NCI-H2171 (cell line): ENCODE results near the gene ANKRD23.

ENCODE experiments used
- DNase-seq: peaks from one replicate; lab custom pipeline; 2025; lab: John Stamatoyannopoulos, UW

Gene ANKRD23

DNA sequence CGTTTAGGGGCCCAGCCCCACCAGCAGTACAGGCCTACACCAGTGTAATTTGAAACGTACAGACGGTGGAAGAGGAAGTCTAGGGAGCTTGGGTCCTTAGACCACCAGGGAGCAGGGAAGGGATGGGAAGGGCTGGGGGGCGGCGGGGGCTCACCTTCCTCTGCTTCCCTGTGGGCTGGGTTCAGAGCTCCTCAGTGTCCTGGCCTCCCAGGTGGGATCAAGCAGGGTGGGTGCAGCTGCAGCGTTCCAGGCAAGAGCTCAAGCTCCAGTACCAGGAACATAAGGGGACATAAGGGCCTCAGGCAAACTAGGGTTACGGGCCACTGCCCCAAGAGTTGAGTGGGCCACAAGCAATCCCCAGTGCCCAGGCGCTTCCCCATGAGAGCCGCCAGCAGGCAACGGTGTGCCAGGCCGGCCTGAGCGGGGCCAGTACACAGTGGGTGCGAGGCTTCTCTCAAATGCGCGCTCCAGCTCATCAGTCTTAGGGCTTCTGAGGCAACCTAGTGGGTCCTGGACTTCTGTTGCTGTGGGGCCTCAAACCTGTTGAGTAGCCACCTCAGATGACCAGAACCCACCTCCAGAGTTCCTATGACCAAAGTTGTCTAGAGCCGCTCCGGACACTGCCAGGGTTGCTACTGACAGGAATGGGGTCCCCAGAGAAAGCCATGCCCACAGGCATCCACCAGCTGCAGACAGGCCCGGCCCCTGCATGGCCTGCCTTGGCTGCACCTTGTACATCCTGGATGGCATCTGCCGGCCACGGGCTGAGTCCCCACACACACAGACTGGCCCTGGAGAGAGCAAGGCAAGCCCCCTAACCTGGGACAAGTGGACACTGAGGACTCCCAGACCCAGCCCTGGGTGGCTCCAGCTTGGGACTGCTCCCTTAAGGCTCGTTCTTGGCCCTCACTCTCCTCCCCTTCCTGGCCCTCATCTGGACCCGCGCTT, 5.2 kb downstream of the ANKRD23 start:
- no peak for DNase-seq

DNA sequence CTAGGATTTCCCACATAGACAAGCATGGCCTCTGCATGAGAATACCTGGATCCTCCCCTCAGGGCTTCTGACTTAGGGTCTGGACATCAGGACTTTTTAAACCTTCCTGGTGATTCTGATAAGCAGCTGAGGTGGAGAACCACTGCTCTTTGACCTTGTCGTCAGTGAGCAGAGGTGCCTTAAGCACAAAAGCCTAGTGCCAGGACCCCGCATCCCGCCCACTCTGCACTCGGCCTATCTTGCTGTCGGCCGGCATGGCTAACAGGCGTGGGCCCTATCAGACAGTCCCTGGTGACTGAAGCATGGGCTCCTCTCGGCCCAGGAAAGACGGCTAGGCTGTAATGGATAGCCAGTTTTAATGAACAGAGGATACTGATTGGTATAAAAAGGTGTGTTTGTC, 6.2 kb downstream of the ANKRD23 start:
- no peak for DNase-seq

DNA sequence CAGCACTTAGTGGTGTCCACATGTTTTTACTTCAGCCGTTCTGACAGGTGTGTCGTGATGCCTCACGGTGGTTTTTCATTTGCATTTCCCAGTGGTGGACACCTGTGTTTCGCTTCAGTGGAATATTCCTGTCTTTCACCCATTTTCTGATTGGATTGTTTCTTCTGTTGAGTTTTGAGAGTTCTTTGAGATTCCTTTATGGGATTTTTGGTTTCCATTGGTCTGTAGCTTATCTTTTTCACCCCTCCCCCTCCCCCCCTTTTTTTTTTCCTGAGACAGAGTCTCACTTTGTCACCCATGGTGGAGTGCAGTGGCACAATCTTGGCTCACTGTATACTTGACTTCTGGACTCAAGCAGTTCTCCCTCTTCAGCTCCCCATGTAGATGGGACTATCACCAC, 8.0 kb downstream of the ANKRD23 start:
- DNase-seq = no peak

DNA sequence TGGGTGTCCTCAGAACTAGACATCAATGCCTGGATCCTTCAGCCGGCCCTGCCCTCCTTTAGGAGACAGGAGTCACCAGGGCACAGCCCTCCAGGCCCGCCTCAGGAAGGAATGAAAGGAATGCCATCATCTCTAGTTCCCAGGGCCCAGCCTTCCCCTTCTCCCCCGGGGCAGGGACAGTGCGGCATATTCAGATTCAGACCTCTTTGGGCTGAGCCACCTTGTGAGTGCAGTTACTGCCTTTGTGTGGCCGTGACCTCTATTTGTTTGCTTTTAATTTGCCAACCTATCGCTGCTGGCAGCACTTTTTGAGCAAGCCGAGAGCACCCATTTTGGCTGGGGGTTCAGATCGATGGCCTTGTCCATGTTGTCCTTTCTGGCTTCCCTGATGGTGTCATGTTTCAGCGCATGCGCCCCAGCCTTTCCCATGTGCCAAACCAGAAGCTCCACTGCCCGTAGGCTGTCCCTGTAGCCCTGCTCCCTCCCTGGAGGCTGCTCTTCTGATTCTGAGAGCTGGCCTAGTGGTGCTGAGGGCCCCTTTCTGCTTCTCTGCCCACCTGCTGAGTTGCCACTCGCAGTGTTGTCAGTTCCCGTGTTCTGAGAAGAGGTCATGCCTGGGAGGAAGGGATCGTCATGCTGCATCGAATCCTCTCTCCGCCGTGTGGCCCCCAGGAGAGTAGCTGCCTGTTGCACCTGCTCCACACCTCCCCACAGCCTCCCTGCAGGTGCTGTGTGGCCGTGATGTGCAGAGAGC, 10.9 kb downstream of the ANKRD23 start:
- DNase-seq = peak; percentile 60

DNA sequence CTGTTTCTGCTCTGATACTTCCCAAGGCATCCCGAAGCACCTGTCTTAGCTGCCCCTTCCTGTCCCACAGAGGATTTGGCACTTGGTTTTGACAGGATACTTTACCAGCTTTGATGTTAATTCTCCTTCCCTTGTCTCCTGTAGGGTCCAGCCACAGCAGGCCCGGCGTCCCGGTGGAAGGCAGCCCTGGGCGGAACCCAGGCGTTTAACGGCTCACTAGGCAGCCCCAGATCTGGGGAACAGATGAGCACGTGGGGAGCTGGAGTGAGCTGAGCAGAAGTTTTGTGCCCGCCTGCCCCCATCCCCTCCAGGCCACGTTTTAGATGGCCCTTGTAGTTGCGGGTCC, 11.4 kb downstream of the ANKRD23 start:
- DNase-seq = no peak

DNA sequence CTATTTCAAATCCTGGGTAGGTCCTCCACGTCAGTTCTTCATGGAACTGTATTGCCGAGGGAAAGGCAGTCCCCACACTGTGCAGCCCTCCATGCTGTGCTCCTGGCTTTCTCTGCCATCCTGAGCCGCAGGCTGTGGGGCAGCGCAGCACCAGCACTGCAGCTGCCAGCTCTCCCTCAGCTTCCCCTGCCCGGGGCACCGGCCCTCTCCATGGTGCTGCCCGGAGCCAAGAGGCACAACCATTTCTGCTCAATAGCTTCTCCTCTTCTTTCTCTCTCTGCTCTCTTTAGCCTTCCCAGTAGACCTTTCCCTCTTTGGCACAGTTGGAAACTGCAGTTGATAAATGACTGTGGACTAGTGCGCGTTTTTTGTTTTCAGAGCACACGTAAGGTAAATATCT, 12.1 kb downstream of the ANKRD23 start:
- DNase-seq = no peak

DNA sequence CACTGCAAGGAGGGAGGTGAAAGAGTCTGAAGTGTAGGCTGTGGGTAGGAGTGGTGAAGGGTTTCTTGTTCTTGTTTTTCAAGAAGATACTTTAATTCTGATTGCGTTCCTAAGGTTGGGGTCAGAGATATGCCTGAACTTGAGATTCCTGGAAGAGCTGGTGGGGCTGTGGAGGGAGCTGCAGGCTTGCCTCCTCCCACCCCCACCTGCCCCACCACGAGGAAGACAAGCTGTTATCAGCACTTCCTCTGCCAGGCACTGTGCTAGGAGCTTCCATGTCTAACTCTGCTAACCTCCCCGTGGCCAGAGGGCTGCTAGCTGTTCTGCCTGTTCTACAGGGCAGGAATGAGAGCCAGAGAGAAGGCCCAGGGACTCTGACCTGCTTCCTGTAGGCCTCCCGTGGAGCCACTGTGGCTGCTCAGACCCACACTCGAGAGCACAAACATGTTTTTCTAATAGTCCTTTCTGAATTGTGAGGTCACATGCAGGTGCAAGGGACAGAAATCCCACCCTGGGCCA, 13.7 kb downstream of the ANKRD23 start:
- no peak for DNase-seq

DNA sequence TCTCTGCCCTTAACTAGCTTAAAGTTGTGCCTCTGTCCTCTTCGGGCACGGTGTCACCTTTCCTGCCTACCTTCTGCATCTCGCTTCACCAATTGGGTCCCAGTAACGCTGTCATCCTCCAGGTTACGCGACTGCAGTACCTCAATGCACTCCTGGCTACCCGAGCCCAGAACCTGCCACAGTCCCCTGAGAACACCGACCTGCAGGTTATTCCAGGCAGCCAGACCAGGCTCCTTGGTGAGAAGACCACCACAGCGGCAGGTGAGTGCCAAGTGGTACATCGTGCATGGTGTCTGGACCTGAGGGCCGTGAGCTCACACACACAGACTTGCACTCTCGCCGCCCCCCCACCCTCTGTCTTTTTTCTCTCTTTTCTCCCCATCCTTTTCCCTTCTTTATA, 14.9 kb downstream of the ANKRD23 start:
- DNase-seq = no peak

DNA sequence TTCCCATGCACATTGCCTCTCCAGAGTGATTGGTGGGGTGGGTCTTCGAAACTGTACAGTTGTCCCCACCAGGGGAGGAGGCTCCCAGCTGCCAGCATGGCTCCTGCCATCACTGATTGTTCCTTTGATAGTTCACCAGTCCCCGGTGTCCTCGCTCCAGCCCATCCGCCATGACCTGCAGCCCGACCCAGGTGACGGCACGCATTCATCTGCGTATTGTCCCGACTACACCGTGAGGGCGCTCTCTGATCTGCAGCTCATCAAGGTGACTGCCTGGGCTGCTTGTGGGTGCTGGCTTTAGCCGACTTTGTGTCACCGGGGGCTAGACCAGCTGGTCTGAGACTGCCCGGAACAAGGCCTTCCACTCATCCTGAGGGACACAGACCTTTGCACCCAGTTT, 15.4 kb downstream of the ANKRD23 start:
- no peak for DNase-seq

DNA sequence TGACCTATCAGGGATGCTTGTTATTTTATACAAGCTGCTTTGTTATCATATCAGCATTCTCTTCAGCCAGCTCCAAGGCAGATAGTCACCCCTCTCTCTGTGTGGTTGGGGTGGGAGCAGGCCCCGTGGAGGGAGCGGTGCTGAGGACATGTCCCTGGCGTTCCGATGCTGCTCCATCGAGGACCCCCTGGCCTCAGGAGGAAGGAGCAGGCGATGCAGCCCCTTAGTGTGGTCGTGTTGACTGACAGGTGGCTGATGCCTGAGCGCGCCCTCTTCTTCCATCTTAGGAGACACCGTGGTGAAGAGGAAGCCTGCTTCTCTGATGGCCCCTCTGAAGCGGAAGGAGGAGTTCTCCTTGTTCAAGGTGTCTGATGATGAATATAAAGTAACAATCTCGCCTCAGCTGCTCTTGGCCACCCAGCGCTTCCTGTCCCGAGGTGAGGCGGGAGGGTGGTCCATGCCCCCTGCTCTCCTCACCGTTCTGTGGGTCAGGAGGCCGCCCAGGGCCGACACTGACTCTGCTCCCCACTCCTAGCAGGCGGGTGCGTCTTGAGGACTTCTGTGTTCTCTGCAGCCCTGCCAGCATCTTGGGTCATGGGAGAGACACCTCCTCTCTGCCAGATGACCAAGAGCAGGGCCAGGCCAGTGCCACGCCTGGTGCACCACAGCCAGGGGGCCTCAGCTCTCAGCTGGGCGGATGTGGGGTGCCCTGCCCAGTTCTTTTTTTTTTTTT, 17.1 kb downstream of the ANKRD23 start:
- no peak for DNase-seq

DNA sequence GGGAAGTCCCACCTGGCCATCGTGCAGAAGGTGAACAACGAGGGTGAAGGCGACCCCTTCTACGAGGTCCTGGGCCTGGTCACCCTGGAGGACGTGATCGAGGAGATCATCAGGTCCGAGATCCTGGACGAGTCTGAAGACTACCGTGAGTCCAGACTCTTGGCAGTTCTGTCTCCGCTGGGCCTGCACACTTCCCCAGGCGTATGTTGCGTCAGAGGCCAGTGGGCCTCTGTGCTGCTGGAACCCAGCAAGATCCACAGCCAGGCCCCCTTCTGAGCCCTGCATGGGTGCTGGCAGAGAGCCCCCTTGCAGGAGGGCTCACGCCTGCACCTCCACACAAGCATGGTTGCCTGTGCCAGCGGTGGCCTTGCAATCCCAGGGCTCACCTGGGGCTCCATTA, 18.8 kb downstream of the ANKRD23 start:
- no peak for DNase-seq

DNA sequence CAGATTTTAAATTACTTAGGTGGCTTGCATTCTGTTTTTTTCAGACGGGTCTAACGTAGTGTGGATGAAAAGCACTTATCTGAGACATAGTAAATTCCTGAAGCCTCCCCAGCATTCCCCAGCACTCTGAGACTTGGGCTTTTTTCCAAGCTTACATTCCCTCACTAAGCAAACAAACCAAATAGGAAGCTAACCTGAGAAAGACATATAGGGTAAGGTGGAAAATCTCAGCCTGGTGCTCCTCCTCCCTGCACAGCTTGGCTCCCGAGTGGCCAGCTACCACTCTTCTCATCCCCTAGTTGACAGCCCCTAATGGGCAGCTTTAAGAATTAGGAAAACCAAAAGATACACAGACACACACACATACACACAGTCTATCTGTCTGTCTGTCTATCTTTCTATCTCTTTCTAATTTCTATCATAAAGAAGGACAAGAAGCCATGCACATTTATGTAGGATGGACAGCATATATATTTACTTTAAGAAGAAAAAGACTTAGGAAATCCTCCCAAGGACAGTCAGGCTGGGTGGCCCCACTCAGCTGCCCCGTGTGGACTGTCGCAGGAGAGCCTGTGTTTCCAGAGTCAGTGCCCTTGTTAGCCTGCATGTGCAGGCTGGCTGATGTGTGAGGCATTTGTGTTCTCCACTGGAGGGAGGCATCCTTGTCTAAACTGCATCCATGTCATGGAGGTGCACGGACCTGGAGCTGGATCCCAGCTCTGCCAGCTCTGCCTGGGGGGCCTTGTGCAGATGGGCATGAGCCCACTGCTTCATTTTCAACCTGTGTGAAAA, 19.5 kb downstream of the ANKRD23 start:
- DNase-seq = no peak

DNA sequence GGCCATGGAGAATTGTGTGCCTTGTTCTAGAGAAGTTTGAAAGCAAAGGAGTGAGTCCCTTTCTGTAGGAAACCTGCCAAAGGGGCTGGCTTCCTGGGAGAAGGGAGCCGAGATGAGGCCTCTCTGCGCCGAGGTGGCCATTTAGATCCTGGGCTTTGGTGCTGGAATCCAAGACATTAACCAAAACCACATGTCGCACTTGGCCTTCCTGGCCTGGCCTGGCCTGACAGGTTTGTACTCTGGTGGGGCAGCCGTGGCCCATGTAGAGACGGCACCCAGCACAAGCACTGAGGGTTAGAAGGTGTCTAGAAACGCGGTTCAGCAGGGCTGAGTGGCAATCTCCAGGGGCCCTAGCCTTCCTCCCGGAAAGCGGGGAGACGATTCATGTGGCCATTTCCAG, 20.6 kb downstream of the ANKRD23 start:
- DNase-seq = no peak

DNA sequence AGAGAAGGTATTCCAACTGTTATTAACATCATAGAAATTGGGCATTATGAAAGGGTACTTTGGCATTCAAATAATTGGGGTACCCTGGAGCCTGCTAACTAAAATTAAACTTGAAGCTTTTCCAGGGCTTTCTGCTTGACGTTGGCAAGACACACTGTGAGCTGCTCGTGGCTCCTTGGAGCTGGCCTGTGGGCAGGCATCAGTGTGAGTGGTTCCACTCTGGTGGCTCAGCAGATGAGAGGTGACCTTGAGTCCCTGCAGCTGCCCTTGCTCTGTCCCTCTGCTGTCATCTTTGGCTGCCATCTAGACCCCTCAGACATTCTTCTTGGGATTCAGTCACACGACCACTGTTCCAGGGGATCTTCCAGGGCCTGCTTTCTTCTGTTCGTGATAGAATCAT, 21.0 kb downstream of the ANKRD23 start:
- DNase-seq = no peak

DNA sequence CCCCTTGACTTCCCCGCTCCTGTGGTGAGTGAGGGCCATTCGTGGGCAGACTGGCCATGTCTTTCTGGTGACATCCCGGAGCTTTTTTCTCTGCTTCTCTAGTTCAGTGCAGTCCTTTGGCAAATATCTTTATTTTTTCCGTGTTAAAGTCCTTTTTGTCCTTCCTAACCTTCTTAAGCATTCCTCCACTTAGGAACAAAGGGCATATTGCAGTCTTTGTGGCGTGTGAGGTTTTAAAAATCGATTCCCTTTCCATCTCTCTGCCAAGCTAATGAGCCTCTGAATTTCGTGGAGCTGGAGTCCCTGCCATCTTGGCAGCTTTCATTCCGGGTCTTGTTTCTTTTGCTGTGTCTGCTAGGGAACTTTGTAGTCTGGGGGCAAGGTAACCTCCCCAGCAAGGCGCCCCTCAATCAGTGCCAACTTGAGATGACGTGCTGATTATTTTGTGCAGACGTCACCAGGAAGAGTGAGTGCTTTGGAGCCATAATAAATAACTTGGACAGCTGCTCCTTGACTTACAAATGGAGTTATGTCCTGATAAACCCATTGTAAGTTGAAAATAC, 22.6 kb downstream of the ANKRD23 start:
- no peak for DNase-seq

DNA sequence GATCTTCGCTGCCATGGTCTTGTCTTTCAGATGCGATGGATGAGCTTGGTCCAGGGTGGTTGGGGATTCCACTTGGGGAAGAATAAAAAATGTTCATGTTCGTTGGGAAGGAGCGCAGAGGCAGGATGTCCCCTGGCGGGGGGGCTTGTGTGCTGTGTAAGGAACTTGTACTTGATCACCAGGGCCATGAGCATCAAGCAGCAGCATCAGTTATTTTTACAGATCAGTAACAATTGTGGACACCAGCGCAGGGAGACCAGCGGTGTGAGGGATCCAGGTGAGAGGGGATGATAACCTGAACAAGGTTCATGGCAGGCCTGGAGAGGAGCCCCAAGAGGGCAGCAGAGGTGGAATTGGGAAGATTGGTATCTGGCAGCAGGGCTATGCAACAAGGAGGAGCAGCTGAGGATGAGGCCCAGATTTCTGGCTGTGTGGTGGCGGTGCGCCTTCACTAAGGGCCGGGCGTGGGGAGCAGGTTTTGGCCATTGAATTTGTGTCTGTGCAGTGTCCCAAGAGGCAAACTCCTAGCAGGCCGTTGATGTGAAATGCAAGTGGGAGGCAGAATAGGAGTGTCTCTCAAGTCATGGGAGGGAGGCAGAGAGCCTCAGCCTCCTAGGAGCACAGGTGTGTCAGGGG, 23.8 kb downstream of the ANKRD23 start:
- DNase-seq = no peak

DNA sequence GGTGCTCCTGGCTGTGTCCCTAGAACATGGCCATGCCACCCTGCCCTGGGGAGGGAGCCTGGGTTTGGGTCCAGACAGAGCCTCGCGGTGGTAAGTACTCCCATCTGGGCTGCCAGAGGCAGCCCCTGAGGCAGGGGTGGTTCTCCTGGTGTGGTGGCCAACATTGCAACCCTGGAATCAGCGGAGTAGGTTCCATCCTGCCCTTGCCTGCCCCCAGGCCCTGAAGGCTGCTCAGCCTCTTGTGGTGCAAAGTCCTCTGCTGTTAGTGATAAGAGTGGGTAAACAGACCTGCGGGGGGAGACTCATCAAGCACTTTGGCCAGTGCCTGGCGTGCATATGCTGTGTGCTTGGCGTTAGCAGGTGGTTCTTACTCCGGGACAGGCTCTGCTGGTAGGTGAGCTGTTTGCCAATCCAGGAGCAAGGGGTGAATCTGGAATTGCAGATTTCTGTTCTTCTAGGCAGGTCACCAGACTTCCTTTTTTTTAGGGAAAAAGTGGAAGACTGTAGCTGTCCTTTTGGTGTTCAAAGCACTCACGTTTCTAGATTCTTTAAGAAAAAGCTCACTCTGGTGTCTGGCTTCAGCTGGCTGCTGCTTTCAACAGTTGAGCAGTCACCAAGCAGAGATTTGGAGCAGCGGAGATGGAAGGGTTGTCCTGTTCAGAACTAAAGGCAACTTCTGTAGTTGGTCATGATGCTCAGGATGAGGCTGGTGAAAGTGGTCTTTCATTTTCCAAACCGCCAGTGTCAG, 24.5 kb downstream of the ANKRD23 start:
- DNase-seq = no peak

DNA sequence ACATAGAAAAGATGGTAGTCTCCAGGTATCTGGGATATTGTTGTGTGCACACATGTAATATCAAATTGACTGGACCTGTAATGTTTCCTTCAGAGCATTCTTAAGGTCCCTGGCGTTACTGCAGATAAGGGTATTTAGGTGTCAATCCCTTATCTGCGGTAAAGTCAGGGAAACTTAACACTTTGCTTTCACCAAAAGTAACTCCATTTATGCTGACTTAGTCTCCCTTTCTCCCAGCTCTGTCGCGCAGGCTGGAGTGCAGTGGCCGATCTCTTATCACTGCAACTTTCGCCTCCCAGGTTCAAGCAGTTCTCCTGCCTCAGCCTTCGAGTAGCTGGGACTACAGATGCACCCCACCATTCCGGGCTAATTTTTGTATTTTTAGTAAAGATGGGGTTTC, 25.9 kb downstream of the ANKRD23 start:
- no peak for DNase-seq

DNA sequence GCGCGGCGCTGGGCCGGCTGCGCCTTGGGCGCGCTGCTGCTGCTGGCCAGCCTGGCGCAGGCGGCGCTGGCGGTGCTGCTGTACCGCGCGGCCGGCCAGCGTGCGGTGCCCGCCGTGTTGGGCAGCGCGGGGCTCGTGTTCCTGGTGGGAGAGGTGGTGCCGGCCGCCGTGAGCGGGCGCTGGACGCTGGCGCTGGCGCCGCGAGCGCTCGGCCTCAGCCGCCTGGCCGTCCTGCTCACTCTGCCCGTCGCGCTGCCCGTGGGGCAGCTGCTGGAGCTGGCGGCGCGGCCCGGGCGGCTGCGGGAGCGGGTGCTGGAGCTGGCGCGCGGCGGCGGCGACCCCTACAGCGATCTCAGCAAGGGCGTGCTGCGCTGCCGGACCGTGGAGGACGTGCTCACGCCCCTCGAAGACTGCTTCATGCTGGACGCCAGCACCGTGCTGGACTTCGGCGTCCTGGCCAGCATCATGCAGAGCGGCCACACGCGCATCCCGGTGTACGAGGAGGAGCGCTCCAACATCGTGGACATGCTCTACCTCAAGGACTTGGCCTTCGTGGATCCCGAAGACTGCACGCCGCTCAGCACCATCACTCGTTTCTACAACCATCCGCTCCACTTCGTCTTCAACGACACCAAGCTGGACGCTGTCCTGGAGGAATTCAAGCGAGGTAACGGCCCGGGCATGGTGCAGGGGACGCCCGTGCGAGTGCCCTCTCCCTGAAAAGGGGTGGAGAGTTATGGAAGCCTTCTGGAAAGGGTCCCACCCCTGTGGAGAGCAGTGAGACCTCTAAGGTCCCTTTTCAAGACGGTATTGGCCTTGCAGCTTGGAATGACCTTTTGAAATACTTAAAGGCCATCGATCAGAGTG, 26.8 kb downstream of the ANKRD23 start:
- no peak for DNase-seq
